HG03439 (cell line): ENCODE measurements around the gene CERS6.

Source experiments
- ATAC-seq: cut with Tn5 transposase; IDR thresholded peaks from one replicate; pipeline ENCODE4 v1.9.1; 2021; ENCODE audit warnings: mild to moderate bottlenecking, moderate library complexity; ENCODE audit not compliant: unreplicated experiment

CERS6 gene

DNA sequence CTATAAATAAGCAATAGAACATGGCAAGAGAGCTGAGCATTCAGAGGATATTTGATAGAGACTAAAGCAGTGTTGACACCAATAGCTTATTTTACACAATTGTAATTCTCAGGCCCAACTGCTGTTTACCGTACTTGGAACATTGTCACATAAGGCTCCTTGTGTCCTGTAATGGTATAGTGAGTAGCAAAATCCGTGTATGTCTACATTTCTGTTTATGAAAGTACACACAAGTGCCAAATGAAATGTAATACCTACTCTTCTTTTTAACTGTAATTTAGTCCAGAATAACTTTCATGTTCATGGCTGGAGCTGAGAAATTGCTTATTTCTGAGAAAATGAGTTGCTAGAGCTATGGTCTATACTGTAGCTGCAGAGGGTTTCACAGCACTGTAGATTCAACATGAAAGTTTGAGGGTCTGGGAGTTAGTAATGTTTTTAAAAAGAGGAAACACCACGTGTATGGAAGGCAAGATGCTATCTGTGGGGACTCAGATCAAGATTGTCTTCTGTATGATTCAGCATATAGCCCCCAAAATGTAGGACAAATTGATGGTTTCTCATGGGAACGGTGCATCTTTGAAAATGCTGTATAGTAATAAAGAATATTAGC lies 236.2 kb downstream of the CERS6 start:
- ATAC-seq = no peak

GRCh38 chr2:168694173-168694572 lies 238.1 kb downstream of the CERS6 start:
- no peak for ATAC-seq

DNA sequence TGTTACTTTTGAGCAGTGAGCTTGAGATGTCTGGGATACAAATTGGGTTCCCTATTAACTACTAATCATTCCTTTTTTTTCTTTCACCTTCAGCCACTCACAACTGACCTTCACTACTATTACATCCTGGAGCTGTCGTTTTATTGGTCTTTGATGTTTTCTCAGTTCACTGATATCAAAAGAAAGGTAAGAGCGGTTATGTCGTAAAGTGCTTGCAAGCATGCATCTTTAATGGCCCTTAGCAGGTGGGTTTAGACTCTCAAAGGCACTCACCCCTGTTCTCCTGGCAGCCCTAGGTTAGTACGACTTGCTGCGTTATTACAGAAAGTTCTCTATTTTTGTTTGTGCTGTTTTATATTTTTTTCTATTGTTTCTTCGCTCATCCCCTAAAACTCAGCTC lies 238.8 kb downstream of the CERS6 start:
- no peak for ATAC-seq

DNA sequence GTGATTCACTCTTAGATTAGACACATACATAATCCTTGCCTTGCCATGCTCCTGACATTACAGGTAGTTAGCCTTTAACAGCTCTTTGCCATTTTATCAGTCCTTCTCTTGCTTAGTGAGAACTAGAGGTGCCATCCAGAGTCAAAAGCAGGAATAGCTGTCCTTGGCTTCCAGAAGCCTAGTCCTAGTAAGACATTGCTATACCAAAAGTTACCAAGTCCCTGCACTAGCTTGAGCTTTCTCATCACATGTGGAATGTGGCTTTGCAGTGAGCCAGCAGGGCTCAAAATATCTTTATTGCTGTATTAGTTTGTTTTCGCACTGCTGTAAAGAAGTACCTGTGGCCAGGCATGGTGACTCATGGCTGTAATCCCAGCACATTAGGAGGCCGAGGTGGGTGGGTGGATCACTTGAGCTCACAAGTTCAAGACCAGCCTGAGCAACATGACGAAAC lies 241.6 kb downstream of the CERS6 start:
- ATAC-seq = no peak

DNA sequence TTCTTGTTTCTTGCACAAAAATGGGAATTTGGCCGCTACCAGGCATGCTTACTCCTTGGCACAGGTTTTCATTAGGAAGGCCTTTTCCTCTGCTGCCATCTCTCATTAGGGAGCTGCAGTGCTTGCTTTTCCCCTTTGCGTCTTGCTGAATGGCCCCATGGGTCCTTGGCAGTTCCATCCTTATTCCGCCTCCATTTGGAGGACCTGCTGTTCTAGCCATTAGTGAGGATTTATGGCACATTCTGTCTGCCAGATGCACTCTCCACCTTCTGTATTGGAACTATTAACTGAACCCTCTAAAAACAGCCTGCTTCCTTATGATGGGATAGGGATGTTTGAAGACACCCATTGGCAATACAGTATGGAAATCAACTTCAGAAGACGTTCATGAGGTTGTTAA lies 242.9 kb downstream of the CERS6 start:
- no peak for ATAC-seq

- ATAC-seq = no peak
Measured at GRCh38 chr2:168699844-168700417, 243.9 kb downstream of the CERS6 start.

GRCh38 chr2:168700615-168701245 lies 244.7 kb downstream of the CERS6 start:
- ATAC-seq = no peak

DNA sequence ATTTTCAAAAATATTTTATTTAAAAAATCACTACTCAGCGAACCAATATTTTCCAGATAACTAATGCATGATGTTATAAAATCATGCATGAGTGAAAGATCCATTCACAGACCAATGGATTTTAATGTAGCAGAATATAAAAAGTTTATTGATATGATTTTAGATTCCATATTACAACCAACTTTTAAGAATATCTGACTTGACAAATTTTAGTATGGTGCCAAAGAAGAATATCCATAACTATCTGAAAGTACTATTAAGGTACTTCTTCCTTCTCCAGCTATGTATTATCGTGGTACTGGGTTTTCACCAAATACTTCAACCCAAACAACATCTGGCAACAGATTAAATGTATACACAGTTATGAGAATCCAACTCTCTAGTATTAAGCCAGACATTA lies 246.5 kb downstream of the CERS6 start:
- ATAC-seq = no peak

DNA sequence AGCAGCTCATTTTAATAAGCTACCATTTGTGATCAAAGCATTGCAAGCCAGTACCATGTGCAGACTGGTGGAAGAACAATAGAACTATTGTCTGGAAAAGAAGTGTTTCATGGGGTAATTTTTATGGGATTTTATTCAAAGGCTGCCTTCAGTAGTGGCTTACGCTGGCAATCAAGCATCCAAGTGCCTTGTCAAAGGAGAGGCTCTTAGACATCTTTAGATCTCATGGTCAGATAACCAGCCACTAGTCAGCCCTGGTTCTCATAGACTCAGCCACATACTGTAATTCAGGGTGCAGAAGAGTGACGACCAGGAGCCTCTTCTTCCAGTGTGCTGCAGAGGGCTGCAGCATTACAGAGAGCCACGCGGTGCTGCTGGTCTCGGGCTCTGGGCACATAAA lies 247.9 kb downstream of the CERS6 start:
- ATAC-seq = no peak

DNA sequence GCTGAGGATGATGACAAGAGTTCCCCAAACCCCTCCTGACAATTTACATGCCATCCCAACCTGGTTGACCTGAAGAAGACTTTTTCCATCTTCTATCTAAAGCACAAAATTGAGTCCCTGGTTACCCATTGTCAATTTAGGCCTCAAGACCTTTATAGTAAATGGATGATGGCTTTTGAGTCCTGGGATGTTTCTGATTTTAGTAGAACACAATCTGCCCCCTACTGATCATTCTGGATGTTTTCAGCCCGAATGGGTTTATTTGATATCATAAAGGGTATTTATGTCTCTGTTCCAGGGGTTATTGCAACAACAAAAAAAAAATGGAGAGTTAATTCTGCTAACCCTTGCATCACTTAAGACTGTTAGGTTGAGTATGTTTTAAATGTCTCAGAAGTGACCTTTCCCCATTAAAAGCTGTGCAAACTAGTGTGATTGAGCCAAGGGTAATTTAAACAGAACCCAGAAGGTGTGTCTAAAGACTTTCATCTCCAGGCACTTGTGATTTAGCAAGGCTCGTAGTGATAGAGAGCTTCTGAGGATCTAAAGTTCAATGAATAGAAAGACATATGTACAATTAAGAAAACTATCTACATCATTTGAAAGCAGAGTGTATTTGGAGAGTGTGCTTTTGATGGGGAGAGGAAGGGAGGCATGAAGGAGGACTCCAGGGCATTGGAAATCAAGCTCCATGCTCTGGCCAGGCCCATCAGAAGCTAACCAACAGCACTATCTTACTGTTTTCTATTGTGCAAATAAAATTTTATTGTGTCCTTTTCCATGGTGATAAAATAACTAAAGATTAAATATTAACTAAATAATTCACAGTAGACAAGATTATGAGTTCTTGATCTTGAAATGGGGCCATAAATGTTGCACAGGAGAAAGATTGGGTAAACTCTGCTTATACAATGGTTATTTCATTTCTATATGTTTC lies 249.7 kb downstream of the CERS6 start:
- ATAC-seq = no peak

DNA sequence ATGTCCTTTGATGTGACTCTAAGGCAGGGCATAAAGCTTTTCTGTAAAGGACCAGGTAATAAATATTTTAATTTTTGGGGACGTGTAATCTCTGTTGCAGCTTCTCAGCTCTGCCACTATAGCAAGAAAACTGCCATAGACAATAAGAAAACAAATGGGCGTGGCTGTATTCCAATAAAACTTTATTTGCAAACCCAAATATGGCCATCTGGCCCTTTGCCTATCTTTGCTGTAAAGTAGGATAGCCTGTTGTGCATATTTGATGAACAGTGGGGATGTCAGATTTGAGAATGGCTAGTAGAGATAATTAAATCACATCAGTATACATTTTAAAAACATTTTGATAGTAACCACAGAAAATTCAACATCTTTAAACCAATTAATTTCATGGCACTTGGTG lies 250.7 kb downstream of the CERS6 start:
- ATAC-seq = no peak

GRCh38 chr2:168708080-168708479 lies 252.0 kb downstream of the CERS6 start:
- ATAC-seq = no peak

- ATAC-seq = no peak
Measured at GRCh38 chr2:168710754-168711467, 254.8 kb downstream of the CERS6 start.

DNA sequence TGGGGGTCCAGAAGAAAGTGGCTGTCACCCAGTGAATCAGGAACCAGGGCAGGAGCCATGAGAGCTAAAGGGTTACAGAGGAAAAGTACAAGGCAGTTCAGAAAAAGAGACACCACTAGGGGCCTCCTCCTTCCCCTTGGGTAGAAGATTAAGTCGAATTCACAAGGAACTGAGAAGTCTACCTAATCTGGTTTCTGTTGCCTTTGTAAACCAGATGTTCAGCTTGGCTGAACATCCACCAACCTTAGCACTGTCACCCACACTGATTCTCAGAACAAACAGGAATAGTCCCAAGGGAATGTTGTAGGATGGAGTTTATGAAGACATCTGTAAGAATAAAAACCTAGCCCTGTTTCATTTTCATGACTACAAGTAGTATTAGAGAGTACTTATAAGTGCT lies 256.0 kb downstream of the CERS6 start:
- ATAC-seq = peak; percentile 97

GRCh38 chr2:168713325-168713724 lies 257.3 kb downstream of the CERS6 start:
- ATAC-seq = no peak

DNA sequence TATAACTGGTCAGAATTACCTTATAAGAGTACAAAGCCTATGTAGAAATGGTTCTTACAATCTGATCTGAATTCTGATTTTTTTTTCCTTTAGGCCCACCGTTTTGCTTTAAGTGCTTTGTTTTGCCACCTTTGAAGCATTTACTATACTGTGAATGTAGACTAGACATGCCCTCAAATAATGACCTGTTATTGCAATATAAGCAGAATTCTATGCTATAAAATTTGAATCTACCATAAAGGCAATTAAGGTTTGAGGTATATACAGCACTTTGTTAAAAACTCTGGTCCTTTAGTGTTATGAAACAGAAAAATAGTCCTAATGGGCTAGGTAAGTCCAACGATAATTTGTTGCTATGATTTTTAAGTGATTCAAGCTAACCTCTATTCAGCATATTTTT lies 259.8 kb downstream of the CERS6 start:
- no peak for ATAC-seq

DNA sequence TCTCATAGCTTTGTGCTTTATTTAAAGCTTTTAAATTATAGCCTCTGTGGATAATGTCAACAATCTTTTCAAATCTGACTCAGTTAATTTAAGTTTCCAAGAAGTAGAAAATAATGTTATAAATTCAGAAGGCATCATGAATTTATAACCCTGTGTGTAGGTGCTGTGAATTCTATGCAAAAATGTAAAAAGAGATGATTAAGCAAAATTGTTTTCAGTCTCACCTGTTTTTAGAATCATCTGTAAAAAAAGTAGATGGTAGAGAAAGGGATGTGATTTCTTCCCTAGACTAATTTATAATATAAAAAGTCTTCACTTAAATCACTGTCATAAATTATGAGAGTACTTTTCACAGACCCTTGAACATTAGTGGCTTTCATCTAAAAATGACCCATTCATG lies 260.8 kb downstream of the CERS6 start:
- ATAC-seq = no peak

DNA sequence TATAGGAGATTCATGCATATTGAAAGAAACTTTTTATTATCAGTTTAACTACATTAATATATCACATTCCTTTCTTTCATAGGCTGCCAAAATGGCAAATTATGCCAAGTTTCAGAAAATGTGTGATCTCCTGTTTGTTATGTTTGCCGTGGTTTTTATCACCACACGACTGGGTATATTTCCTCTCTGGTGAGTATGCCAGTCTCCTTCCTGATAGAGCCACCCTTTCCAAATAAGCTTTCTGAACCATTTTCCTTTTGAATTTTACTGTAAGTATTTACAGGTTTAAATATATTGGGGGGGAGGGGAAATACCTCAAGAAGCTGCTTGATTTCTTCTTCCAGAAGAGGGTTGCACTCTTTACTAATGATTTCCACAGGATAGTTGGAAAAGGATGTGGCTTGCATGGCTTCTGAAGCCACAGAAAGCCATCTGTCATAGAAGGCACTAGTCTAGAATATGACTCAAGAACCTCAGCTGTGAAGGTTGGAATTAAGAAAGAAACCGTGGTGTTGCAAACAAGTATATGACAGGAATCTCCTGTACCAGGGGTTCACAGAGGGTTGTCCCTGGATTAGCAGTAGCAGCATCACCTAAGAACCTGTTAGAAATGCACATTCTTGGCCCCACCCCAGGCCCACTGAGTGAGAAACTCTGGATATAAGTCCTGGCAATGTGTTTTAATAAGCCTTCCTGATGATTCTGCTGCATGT lies 261.9 kb downstream of the CERS6 start:
- no peak for ATAC-seq

- no peak for ATAC-seq
Measured at GRCh38 chr2:168718622-168719021, 262.6 kb downstream of the CERS6 start.

GRCh38 chr2:168719446-168719845 lies 263.4 kb downstream of the CERS6 start:
- no peak for ATAC-seq
